GM12892 (cell line): Measurements from ENCODE around the gene ASTL.

Source experiments
- POLR2A ChIP-seq: IDR thresholded peaks from 2 replicates; pipeline ENCODE4 v1.6.1; 2011; ENCODE audit warnings: low read depth, low read length, control low read depth
- POLR2AphosphoS5 ChIP-seq: IDR thresholded peaks from 2 replicates; pipeline ENCODE4 v1.6.1; 2011; ENCODE audit warnings: low read depth, low read length, control low read depth
- TAF1 ChIP-seq: IDR thresholded peaks from 2 replicates; pipeline ENCODE4 v1.6.1; 2011; ENCODE audit warnings: low read depth, mild to moderate bottlenecking, control low read depth, low read length, borderline replicate concordance

DNA sequence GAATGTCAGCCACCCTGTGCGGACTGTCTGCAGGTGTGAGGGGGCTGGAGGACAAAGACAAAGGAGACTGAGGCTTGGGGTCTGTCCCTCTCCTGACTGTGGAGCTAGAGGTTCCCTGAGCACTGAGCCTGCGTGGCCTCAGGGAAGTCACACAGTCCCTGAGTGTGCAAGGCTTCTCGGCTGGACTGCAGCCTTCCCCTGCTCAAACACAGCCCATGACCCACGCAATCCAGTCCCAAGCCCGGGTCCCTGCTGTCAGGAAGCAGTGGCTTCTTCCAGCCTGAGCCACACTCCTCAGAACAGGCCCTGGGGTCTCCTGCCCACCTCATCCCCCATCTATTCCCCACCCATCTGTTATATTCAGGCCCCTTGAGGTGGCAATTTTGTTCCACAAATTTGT, 2.7 kb downstream of the ASTL start:
- peak; percentile 17; the same call in 1 of the 2 replicates for TF ChIP-seq POLR2A
- no peak; the same call in 1 of the 2 replicates for TF ChIP-seq POLR2AphosphoS5
- no peak for TF ChIP-seq TAF1
